ENCODE measurements around the gene LZIC. TPM values are rescaled to one million over a fixed set of nuclear protein-coding genes. Genes with fewer than 3 reads are reported as not detected.
"Not testable (repeated sequence)": the region's sequence is repeated elsewhere in the genome, so short reads cannot be mapped to it uniquely, and the experiment has no call there.

LZIC gene
- polyA plus RNA-seq, 6 donors from 2014 or later = 26.3 to 36.0 (median 31.1) TPM

DNA sequence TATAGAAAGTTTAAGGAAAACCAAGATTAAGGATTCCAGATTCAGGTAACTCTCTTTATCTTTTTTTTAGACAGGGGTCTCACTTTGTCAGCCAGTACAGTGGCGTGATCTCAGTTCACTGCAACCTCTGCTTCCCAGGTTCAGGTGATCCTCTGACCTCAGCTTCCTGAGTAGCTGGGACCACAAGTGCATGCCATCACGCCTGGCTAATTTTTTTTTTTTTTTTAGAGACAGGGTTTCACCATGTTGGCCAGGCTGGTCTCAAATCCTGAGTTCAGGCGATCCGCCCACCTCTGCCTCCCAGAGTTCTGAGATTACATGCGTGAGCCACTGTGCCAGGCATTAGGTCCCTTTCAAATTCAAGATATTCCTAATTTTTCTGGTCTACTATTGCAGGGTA is 15.9 kb downstream of the LZIC start:
- Mint-ChIP-seq H3K4me3 (peak overlapping the region in 1 of 8 donors; percentile 68), H3K27me3 (no peaks in the 10 kb centered on the region), H3K4me1 (peaks cover 0 to 16% (median 0%) of the 10 kb centered on the region in 3 donors), H3K36me3 (peaks cover 0 to 5% of the 10 kb centered on the region in 2 donors), H3K9me3 (no peaks in the 10 kb centered on the region), H3K27ac (peak overlapping the region in 3 of 6 donors; percentile 11 to 70 (median 34))
- ATAC-seq (ENCODE audit: low read depth in 2 of 2) (no peak), DNase-seq (no peak)

DNA sequence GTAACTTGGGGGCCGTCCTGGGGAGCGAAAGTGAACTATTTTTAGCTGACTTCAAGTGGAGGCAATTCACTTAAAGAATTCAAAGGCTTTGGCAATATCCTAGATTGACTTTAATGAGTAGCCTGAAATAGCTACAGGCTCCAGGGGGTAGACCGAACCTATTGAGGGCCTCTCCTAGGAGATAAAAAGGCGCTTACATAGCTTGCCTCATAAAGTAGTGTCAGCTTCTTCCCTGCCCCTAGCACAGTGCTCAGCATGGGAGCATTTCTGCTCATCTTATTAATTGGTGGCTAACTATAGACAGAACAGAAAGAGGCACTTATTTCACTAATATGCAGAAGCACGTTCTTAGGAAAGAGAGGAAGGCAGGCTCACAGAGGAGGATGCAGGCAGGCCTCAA is 20.8 kb downstream of the LZIC start:
- DNase-seq = no peak
- no peaks in the 10 kb centered on the region for H3K27me3 Mint-ChIP-seq
- peak overlapping the region in 2 of 6 donors; percentile 15 to 32 for H3K27ac Mint-ChIP-seq
- H3K36me3 Mint-ChIP-seq = no peaks in the 10 kb centered on the region
- no peak for ATAC-seq (ENCODE audit: low read depth in 2 of 2)
- H3K4me1 Mint-ChIP-seq = peaks cover 0 to 10% (median 3%) of the 10 kb centered on the region in 3 donors
- no peak overlapping the region for H3K4me3 Mint-ChIP-seq
- H3K9me3 Mint-ChIP-seq = no peaks in the 10 kb centered on the region

- ATAC-seq (ENCODE audit: low read depth in 2 of 2) (no peak), DNase-seq (no peak)
- Mint-ChIP-seq H3K27ac (peak overlapping the region in 1 of 6 donors; percentile 72), H3K4me1 (peaks cover 0 to 3% (median 0%) of the 10 kb centered on the region in 3 donors), H3K36me3 (no peaks in the 10 kb centered on the region), H3K27me3 (no peaks in the 10 kb centered on the region), H3K4me3 (no peak overlapping the region), H3K9me3 (no peaks in the 10 kb centered on the region)
These were observed 22.6 kb downstream of the LZIC start for GRCh38 chr1:9920606-9921005.

DNA sequence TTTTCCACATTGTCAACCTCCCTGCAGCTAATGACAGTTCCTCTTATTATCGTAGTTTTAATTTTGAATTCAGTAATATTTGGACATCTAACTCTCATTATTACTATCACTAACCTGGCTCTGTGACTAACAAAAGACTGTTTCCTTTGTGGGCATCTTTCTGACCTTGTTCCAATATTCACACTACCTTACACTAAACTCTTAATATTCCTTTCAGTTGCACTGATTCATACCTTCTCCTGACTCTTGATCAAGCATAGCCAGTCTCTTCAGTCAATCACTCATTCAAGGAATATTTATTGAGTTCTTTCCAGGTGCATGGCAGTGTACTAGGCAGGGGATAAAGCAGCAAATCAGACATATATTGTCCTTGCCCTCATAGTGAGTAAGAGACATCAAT is 25.3 kb downstream of the LZIC start:
- Mint-ChIP-seq H3K36me3 (no peaks in the 10 kb centered on the region), H3K4me1 (peaks cover 0 to 3% (median 0%) of the 10 kb centered on the region in 3 donors), H3K4me3 (no peak overlapping the region), H3K27me3 (no peaks in the 10 kb centered on the region), H3K27ac (no peak overlapping the region), H3K9me3 (no peaks in the 10 kb centered on the region)
- DNase-seq (no peak), ATAC-seq (ENCODE audit: low read depth in 2 of 2) (no peak)

DNA sequence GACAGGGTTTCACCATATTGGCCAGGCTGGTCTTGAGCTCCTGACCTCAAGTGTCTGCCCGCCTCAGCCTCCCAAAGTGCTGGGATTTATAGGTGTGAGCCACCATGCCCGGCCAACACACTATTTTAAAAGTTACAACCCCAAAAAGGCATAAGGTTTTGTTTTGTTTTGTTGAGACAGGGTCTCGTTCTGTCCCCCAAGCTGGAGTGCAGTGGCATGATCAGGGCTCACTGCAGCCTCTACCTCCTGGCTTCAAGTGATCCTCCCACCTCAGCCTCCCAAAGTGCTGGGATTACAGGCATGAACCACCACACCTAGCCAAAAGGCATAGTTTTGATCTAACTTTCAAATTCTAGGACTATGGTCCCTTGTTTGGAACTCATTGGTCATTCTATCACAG is 25.7 kb downstream of the LZIC start:
- not testable (repeated sequence) for DNase-seq; H3K27ac Mint-ChIP-seq; H3K4me3 Mint-ChIP-seq; ATAC-seq (ENCODE audit: low read depth in 2 of 2); H3K9me3 Mint-ChIP-seq; H3K36me3 Mint-ChIP-seq; H3K27me3 Mint-ChIP-seq; H3K4me1 Mint-ChIP-seq

DNA sequence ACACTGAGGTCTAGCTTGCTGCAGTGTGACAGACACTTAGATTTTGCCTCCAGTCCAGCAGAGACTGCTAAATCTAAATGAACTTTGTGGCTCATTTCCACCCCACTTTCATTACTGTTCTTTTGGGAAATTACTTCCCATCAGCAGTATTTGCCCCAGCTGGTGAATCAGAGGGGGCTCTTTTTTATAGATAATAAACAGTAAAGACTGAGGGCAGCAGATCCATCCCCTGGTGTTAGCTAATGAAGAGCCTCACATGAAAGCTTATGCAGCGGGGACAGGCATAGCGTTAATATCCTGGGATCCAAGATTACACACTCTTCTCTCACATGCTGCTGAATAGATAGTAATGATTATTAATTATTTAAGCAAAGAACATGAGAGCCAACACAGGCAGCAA is 26.7 kb downstream of the LZIC start:
- ATAC-seq (ENCODE audit: low read depth in 2 of 2) = no peak
- Mint-ChIP-seq H3K4me1 (peaks cover 6 to 13% (median 9%) of the 10 kb centered on the region in 3 donors), H3K27ac (no peak overlapping the region), H3K4me3 (no peak overlapping the region), H3K9me3 (no peaks in the 10 kb centered on the region), H3K27me3 (no peaks in the 10 kb centered on the region), H3K36me3 (no peaks in the 10 kb centered on the region)
- no peak for DNase-seq

- Mint-ChIP-seq H3K4me1 (peaks cover 17 to 20% (median 17%) of the 10 kb centered on the region in 3 donors), H3K9me3 (no peaks in the 10 kb centered on the region), H3K36me3 (no peaks in the 10 kb centered on the region), H3K27ac (no peak overlapping the region), H3K4me3 (no peak overlapping the region), H3K27me3 (no peaks in the 10 kb centered on the region)
- DNase-seq (no peak), ATAC-seq (ENCODE audit: low read depth in 2 of 2) (no peak)
These were observed 28.6 kb downstream of the LZIC start for GRCh38 chr1:9914610-9914937.

DNA sequence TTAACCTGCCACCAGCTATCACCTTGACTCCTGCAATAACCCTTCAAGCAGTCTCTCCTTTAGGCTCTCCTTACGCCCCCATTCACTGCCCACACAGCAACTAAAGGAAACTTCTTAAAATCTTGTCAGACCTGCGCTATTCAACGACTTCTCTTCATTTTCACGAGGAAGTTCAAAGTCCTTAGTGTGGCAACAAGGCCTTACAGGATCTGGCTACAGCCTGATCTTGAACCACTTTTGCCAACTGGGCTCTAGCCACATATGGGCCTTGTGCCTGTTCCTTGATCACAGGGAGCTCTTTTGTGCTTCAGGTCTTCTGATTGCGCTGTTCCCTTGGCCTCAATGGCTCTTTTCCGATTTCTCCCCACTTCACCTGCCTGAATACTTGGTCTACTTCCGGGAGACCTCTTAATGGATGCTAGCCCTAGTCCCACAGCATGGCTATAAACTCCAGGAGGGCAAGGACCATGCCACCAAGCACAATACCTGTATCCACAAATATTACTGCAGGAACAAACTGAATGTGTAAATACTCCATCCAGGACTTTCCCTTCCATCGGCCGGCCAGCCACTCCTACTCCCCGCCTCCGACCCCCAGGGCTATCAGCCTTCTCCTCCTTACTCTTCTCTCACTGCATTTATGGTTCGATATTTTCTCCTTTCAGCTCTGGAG is 30.8 kb downstream of the LZIC start:
- Mint-ChIP-seq H3K4me1 (peaks cover 28 to 35% (median 29%) of the 10 kb centered on the region in 3 donors), H3K27ac (peak overlapping the region in 5 of 6 donors; percentile 9 to 88 (median 67)), H3K27me3 (no peaks in the 10 kb centered on the region), H3K9me3 (no peaks in the 10 kb centered on the region), H3K36me3 (no peaks in the 10 kb centered on the region), H3K4me3 (peak overlapping the region; percentile 31 to 88 (median 72))
- ATAC-seq (ENCODE audit: low read depth in 2 of 2) (no peak), DNase-seq (no peak)

GRCh38 chr1:9910423-9911178 is 32.6 kb downstream of the LZIC start:
- Mint-ChIP-seq H3K27me3 (no peaks in the 10 kb centered on the region), H3K4me1 (peaks cover 28 to 36% (median 29%) of the 10 kb centered on the region in 3 donors), H3K4me3 (peak overlapping the region; percentile 92 to 98 (median 97)), H3K9me3 (no peaks in the 10 kb centered on the region), H3K27ac (peak overlapping the region; percentile 86 to 100 (median 98)), H3K36me3 (no peaks in the 10 kb centered on the region)
- DNase-seq = peak; percentile 100
- ATAC-seq (ENCODE audit: low read depth in 2 of 2) = peak; percentile 90 to 91

DNA sequence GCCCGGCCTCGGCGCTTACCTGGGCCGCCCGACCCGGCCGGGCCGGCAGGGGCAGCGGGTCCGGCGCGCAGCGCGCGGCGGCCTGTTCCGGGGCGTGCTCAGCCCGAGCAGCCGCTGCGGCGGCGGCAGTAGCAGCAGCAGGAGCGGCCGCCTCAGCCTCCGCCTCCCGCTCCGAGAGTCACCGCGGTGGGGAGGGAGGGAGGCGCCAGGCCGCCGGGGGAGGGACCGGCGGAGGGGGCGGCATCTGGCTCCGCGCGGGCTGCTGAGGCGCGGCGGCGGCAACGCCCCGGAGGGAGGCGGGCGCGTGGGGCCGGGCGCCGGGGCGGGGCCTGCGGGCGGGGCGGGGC is 33.1 kb downstream of the LZIC start, which contains the start of gene CTNNBIP1:
Gene CTNNBIP1 (minus strand): TSS at position 194 of the 347 bp plus-strand sequence. CDS start 38,205 bp downstream, outside the sequence.
- no peaks in the 10 kb centered on the region for H3K27me3 Mint-ChIP-seq
- ATAC-seq (ENCODE audit: low read depth in 2 of 2) (peak; percentile 72 to 74), DNase-seq (no peak)
- peak within 1 kb of the TSS; percentile 92 to 99 (median 98) for H3K4me3 Mint-ChIP-seq
- no peaks in the 10 kb centered on the region for H3K36me3 Mint-ChIP-seq
- H3K9me3 Mint-ChIP-seq = no peaks in the 10 kb centered on the region
- H3K4me1 Mint-ChIP-seq = peaks cover 28 to 36% (median 29%) of the 10 kb centered on the region in 3 donors
- peak within 1 kb of the TSS; percentile 87 to 100 (median 98) for H3K27ac Mint-ChIP-seq

GRCh38 chr1:9909234-9910046 is 33.8 kb downstream of the LZIC start:
- Mint-ChIP-seq H3K9me3 (no peaks in the 10 kb centered on the region), H3K4me1 (peaks cover 28 to 36% (median 29%) of the 10 kb centered on the region in 3 donors), H3K36me3 (no peaks in the 10 kb centered on the region), H3K27me3 (no peaks in the 10 kb centered on the region), H3K4me3 (peak overlapping the region; percentile 85 to 99 (median 94)), H3K27ac (peak overlapping the region; percentile 53 to 98 (median 82))
- DNase-seq (peak; percentile 17), ATAC-seq (ENCODE audit: low read depth in 2 of 2) (no peak)

DNA sequence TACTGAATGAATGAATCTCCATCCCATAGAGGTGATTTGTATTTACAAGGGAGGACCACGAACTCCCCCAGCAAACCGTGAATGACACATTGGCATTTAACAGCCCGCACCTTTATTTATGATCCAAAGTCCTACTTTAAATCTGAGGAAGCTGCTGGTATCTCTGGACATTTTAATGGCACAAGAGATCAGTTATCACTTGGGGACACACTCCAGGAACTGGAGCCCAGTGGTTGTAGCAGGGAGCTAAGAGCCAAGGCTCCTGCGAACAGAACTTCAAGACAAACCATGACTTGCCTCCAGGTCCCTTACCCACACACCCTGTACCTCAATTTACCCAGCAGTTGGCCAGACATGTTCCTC is 34.3 kb downstream of the LZIC start:
- peaks cover 28 to 36% (median 29%) of the 10 kb centered on the region in 3 donors for H3K4me1 Mint-ChIP-seq
- no peaks in the 10 kb centered on the region for H3K9me3 Mint-ChIP-seq
- ATAC-seq (ENCODE audit: low read depth in 2 of 2) (no peak), DNase-seq (no peak)
- peak overlapping the region in 5 of 6 donors; percentile 2 to 88 (median 71) for H3K27ac Mint-ChIP-seq
- H3K27me3 Mint-ChIP-seq = no peaks in the 10 kb centered on the region
- H3K4me3 Mint-ChIP-seq = peak overlapping the region; percentile 85 to 99 (median 94)
- H3K36me3 Mint-ChIP-seq = no peaks in the 10 kb centered on the region

DNA sequence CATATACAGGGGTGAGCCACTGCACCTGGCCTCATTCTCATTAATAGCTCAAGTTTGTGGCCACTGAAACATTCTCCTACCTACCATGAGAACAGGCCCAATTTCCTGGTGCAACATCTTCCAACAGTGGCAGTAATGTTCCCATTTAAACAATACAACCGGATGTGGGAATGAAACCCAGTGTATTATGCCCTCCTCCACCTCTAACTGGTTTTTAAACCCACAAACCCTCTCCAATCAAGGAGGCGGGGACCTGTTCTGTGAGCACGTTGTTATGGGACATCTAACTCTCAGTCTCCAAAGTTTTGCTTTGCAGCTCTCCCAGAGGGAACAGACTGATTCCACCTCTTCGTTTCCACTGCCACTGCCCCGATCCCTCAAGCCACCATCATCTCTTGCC is 35.8 kb downstream of the LZIC start:
- DNase-seq (no peak), ATAC-seq (ENCODE audit: low read depth in 2 of 2) (no peak)
- H3K4me1 Mint-ChIP-seq = peaks cover 25 to 36% (median 27%) of the 10 kb centered on the region in 3 donors
- H3K27me3 Mint-ChIP-seq = no peaks in the 10 kb centered on the region
- H3K9me3 Mint-ChIP-seq = no peaks in the 10 kb centered on the region
- no peaks in the 10 kb centered on the region for H3K36me3 Mint-ChIP-seq
- H3K4me3 Mint-ChIP-seq = peak overlapping the region in 4 of 8 donors; percentile 10 to 85 (median 56)
- peak overlapping the region in 2 of 6 donors; percentile 2 to 81 for H3K27ac Mint-ChIP-seq
